Neural progenitor cell (in vitro differentiated cells): ENCODE data around the gene WDR36.

Experiments
- CTCF ChIP-seq: fragments of 200-600 bp; sonication (generic); IDR thresholded peaks from 2 replicates; pipeline ENCODE4 v1.5.1; 2017; ENCODE audit warnings: antibody characterized with exemption, mild to moderate bottlenecking
- EZH2 ChIP-seq: fragments of 200-600 bp; sonication (generic); IDR thresholded peaks from 2 replicates; pipeline ENCODE4 v1.6.1; 2017; ENCODE audit warnings: antibody characterized with exemption, mild to moderate bottlenecking, moderate library complexity
- EZH2phosphoT487 ChIP-seq: fragments of 200-600 bp; sonication (generic); IDR thresholded peaks from 2 replicates; pipeline ENCODE4 v1.6.1; 2017; ENCODE audit warnings: antibody characterized with exemption

DNA sequence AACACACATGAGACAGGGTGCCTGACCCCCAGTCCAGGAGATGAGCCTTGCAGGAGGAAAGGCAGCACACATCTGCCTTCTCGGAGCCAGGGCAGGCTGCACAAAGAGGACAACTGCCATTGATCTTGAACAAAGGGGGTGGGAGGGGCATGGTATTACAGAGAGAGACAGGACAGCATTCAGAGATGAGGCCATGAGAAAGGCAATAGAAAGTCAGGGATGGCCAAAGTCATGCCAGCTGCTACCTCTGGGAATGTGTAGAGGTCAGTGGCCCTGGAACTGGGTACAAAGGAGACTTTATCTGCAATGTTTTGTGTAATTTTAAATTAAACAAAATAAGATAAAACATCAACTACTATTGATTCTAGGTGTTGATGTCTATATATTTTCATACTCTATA, 43.2 kb downstream of the WDR36 start:
- no peak for TF ChIP-seq CTCF
- TF ChIP-seq EZH2phosphoT487: no peak
- TF ChIP-seq EZH2: no peak
